ENCODE measurements around the gene TNS1.

DNA sequence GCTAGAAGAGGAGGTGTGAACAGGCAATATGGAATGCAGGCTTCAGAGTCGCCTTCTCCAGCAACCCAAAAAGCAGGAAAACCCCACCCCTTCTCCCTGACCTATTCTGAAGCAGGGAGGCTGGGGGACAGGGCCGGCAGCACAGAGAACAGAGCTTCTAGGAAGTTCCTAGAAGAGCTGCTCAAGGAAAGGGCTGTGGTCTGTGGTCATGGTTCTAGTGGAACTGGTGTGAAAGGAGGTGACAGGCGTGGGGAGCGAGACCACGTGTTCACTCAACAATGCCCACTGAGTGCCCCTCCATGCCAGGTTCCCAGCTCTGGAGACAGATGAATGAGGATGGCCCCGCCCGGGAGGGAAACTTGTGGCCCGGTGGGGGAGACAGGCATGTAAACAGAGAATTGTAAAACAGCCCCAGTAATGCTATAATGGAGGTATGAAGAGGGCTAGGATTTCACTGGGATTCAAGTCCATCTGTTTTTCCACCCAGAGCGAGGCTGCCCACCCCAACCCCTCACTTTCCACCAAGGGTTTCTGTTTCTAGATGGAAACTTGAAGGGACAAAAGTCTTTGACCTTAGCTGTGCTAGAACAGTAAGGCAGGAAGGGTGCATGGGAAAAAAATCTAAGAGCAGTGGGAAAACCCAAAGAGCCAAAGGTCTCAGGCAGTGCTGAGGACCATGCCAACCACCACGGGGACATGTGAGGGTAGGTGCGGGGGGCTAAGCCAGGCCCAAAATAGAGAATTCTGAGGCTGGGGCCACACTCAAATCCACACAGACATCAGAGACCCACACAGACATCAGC is 71.8 kb downstream of the TNS1 start:
- TF ChIP-seq, protein P1, sequence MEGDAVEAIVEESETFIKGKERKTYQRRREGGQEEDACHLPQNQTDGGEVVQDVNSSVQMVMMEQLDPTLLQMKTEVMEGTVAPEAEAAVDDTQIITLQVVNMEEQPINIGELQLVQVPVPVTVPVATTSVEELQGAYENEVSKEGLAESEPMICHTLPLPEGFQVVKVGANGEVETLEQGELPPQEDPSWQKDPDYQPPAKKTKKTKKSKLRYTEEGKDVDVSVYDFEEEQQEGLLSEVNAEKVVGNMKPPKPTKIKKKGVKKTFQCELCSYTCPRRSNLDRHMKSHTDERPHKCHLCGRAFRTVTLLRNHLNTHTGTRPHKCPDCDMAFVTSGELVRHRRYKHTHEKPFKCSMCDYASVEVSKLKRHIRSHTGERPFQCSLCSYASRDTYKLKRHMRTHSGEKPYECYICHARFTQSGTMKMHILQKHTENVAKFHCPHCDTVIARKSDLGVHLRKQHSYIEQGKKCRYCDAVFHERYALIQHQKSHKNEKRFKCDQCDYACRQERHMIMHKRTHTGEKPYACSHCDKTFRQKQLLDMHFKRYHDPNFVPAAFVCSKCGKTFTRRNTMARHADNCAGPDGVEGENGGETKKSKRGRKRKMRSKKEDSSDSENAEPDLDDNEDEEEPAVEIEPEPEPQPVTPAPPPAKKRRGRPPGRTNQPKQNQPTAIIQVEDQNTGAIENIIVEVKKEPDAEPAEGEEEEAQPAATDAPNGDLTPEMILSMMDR (IDR thresholded peaks at IDR 0.05; ENCODE audit: insufficient read depth, low read length), result no peak
- TF ChIP-seq GABPA (IDR thresholded peaks at IDR 0.05; ENCODE audit: low read depth), result no peak
- no peak for TF ChIP-seq POLR2AphosphoS5 (IDR thresholded peaks at IDR 0.05; ENCODE audit: low read depth)
- TF ChIP-seq REST (IDR thresholded peaks at IDR 0.05; ENCODE audit: insufficient replicate concordance, low read depth), result no peak
